ENCODE measurements around the gene HAND1.
A peak's percentile ranks its signal among the peaks of the same experiment; 100 is the strongest.

Gene HAND1

DNA sequence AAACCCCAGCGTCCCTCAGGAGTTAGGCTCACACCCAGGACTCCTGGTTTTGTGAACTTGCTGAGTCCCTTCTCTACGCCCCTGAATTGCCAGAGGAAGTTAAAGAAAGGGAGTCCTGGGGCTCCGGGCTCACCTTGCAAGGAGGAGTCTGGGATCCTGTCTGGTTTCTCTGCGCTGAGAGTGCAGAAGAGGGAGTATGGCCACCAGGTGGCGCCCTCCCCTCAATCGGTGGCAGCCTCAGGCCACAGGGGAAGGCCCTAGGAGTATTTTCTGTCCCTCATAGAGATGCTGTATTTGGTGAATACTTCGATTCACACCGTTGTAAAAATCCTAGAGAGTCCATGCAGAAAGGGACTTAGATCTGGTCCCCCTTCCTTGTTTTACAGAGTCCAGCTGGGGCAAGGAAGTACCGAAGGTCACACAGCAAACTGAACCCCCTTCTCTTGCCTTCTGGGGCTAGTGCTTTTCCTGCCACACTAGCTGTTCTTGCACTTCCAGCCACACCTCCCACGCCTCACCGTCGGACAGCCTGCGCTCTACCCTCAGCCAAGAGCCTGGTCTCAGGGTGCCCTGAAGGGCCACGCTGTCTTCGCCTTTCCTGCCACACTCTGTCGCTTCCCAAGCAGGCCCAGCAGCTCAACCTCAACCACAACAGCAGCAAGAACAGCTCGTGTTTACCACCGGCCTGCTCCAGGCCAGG, 10.2 kb downstream of the HAND1 start:
- Mint-ChIP-seq H3K27me3 (peaks cover 34 to 45% of the 10 kb centered on the region in 2 donors), H3K9me3 (no peaks in the 10 kb centered on the region), H3K36me3 (peaks cover 0 to 5% of the 10 kb centered on the region in 2 donors), H3K4me3 (no peak overlapping the region), H3K4me1 (peaks cover 0 to 4% of the 10 kb centered on the region in 2 donors), H3K27ac (no peak overlapping the region)
- peak; percentile 61 for DNase-seq
- peak; percentile 95 to 99 for ATAC-seq (replicated peaks)

GRCh38 chr5:154466671-154467070, 11.4 kb downstream of the HAND1 start:
- H3K4me3 Mint-ChIP-seq, result no peak overlapping the region
- H3K9me3 Mint-ChIP-seq, result no peaks in the 10 kb centered on the region
- H3K27ac Mint-ChIP-seq, result no peak overlapping the region
- peaks cover 0 to 5% of the 10 kb centered on the region in 2 donors for H3K36me3 Mint-ChIP-seq
- peaks cover 0 to 2% of the 10 kb centered on the region in 2 donors for H3K4me1 Mint-ChIP-seq
- no peak for DNase-seq
- H3K27me3 Mint-ChIP-seq, result peaks cover 30 to 38% of the 10 kb centered on the region in 2 donors
- no peak for ATAC-seq (replicated peaks)

DNA sequence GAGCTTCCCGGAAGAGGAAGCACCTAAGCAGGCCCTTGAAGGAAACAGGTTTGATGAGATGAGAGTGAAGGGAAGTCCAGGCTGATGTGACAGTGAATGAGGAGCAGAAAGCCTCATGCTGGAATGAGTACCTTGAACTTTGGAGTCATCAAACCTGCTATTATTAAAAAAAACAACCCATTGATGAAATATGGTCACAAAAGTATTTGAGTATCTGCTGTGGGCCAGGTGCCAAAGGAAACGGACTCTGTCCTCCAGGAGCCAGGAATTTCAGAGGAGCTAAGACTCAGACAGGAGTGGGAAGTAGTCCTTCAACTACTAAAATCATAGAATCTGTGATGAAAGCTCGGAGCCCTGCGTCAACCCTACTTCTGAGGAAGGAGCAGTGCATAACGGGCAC, 11.9 kb downstream of the HAND1 start:
- H3K4me3 Mint-ChIP-seq, result no peak overlapping the region
- DNase-seq, result no peak
- ATAC-seq (replicated peaks), result no peak

GRCh38 chr5:154465169-154465568, 12.9 kb downstream of the HAND1 start:
- peaks cover 15 to 23% of the 10 kb centered on the region in 2 donors for H3K27me3 Mint-ChIP-seq
- H3K4me3 Mint-ChIP-seq, result no peak overlapping the region

More for the DNA sequence above, 11.9 kb downstream of the HAND1 start:
- Mint-ChIP-seq H3K4me1 (peaks cover 0 to 4% of the 10 kb centered on the region in 2 donors), H3K27me3 (peaks cover 25 to 33% of the 10 kb centered on the region in 2 donors), H3K9me3 (no peaks in the 10 kb centered on the region), H3K27ac (no peak overlapping the region), H3K36me3 (peaks cover 0 to 5% of the 10 kb centered on the region in 2 donors)

DNA sequence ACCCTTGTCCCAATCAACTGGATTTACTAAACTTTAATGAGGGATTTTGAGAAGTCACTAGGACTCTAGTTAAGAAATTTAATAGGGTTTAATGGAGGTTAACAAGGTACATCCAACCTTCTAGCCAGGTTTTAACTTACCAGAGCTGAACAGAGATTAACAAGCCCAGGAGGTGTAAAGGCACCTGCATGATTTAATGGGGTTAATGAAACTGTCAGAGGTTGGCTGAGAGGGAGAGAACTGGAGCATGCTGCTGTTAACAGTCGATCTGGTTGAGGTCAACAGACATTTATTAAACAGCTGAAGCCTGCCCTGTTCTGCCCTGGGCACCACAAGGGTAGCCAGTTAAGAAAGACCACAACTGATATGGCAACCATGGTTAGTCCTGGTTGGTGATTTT, 13.6 kb downstream of the HAND1 start:
- Mint-ChIP-seq H3K9me3 (no peaks in the 10 kb centered on the region), H3K4me3 (no peak overlapping the region), H3K27me3 (peaks cover 11 to 18% of the 10 kb centered on the region in 2 donors), H3K27ac (no peak overlapping the region), H3K36me3 (peaks cover 5% of the 10 kb centered on the region in 2 donors), H3K4me1 (peaks cover 5 to 12% of the 10 kb centered on the region in 2 donors)
- ATAC-seq (replicated peaks) (no peak), DNase-seq (no peak)

More at GRCh38 chr5:154465169-154465568, 12.9 kb downstream of the HAND1 start:
- Mint-ChIP-seq H3K9me3 (no peaks in the 10 kb centered on the region), H3K4me1 (peaks cover 5 to 12% of the 10 kb centered on the region in 2 donors), H3K27ac (no peak overlapping the region), H3K36me3 (peaks cover 5% of the 10 kb centered on the region in 2 donors)
- ATAC-seq (replicated peaks) (no peak), DNase-seq (no peak)

DNA sequence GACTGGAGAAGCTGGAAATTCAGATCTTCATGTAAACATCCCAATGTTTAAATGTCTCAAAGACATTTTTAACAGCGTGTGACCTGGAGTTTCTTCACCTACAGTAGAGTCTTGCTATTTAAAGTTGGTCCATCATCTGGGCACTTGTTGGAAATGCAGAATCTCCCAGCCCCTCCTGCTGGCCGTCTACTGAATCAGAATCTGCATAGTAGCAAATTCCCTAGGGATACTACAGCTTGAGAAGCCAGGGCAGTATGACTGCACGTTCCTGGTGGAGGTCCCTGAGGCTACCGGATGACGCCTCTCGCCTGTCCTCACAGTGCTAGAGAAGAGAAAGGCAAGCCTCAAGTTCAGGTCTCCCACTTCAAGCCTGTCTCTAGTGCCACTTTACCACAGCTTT, 16.5 kb downstream of the HAND1 start:
- Mint-ChIP-seq H3K27ac (no peak overlapping the region), H3K4me1 (peaks cover 5 to 12% of the 10 kb centered on the region in 2 donors), H3K9me3 (no peaks in the 10 kb centered on the region), H3K27me3 (no peaks in the 10 kb centered on the region), H3K4me3 (no peak overlapping the region), H3K36me3 (peaks cover 13 to 17% of the 10 kb centered on the region in 2 donors)
- DNase-seq, result no peak
- no peak for ATAC-seq (replicated peaks)

GRCh38 chr5:154460172-154460571, 17.9 kb downstream of the HAND1 start:
- Mint-ChIP-seq H3K36me3 (peaks cover 20 to 26% of the 10 kb centered on the region in 2 donors), H3K27me3 (no peaks in the 10 kb centered on the region), H3K4me1 (peaks cover 5 to 12% of the 10 kb centered on the region in 2 donors), H3K4me3 (no peak overlapping the region), H3K27ac (no peak overlapping the region), H3K9me3 (no peaks in the 10 kb centered on the region)
- ATAC-seq (replicated peaks) (no peak), DNase-seq (no peak)

DNA sequence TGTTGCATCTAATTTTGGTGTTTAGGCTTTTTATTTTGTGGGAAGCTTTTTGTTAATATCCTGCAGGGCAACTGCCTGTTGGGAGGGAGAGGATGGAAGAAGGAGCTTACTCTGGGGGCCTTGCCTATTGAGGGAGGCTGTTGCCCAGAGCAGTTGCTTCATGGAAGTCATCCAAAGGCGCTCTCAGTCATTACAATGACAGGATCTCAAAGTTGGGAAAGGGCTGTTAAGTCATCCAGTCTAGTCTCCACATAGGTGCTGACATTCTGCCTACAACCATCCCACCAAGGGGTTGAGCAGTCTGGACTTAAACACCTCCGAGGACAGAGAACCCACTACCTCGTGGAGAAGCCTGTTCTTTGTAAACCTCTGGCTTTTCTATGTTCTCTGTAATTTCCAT, 19.0 kb downstream of the HAND1 start:
- no peaks in the 10 kb centered on the region for H3K9me3 Mint-ChIP-seq
- no peak overlapping the region for H3K4me3 Mint-ChIP-seq
- DNase-seq (no peak), ATAC-seq (replicated peaks) (no peak)
- H3K36me3 Mint-ChIP-seq, result peaks cover 28 to 31% of the 10 kb centered on the region in 2 donors
- H3K27me3 Mint-ChIP-seq, result no peaks in the 10 kb centered on the region
- peaks cover 5 to 12% of the 10 kb centered on the region in 2 donors for H3K4me1 Mint-ChIP-seq
- no peak overlapping the region for H3K27ac Mint-ChIP-seq

- Mint-ChIP-seq H3K36me3 (peaks cover 33 to 45% of the 10 kb centered on the region in 2 donors), H3K27me3 (no peaks in the 10 kb centered on the region), H3K4me1 (peaks cover 5 to 12% of the 10 kb centered on the region in 2 donors), H3K4me3 (no peak overlapping the region), H3K27ac (no peak overlapping the region), H3K9me3 (no peaks in the 10 kb centered on the region)
- ATAC-seq (replicated peaks) (no peak), DNase-seq (no peak)
Measured at GRCh38 chr5:154456540-154456939, 21.5 kb downstream of the HAND1 start.

GRCh38 chr5:154455585-154455984, 22.4 kb downstream of the HAND1 start:
- Mint-ChIP-seq H3K36me3 (peaks cover 37 to 44% of the 10 kb centered on the region in 2 donors), H3K4me1 (peaks cover 2 to 5% of the 10 kb centered on the region in 2 donors), H3K9me3 (no peaks in the 10 kb centered on the region), H3K27ac (no peak overlapping the region), H3K27me3 (no peaks in the 10 kb centered on the region), H3K4me3 (no peak overlapping the region)
- DNase-seq (no peak), ATAC-seq (replicated peaks) (no peak)

GRCh38 chr5:154451957-154452356, 26.1 kb downstream of the HAND1 start:
- H3K27ac Mint-ChIP-seq, result no peak overlapping the region
- H3K36me3 Mint-ChIP-seq, result peaks cover 31 to 37% of the 10 kb centered on the region in 2 donors
- no peak for DNase-seq
- H3K4me1 Mint-ChIP-seq, result peaks cover 7 to 28% of the 10 kb centered on the region in 2 donors
- no peak for ATAC-seq (replicated peaks)
- H3K9me3 Mint-ChIP-seq, result no peaks in the 10 kb centered on the region
- H3K27me3 Mint-ChIP-seq, result no peaks in the 10 kb centered on the region
- H3K4me3 Mint-ChIP-seq, result no peak overlapping the region

- Mint-ChIP-seq H3K4me1 (peaks cover 12 to 32% of the 10 kb centered on the region in 2 donors), H3K27ac (no peak overlapping the region), H3K9me3 (no peaks in the 10 kb centered on the region), H3K4me3 (no peak overlapping the region), H3K27me3 (no peaks in the 10 kb centered on the region), H3K36me3 (peaks cover 24 to 32% of the 10 kb centered on the region in 2 donors)
- DNase-seq (no peak), ATAC-seq (replicated peaks) (no peak)
Measured at GRCh38 chr5:154449786-154450185, 28.2 kb downstream of the HAND1 start.

DNA sequence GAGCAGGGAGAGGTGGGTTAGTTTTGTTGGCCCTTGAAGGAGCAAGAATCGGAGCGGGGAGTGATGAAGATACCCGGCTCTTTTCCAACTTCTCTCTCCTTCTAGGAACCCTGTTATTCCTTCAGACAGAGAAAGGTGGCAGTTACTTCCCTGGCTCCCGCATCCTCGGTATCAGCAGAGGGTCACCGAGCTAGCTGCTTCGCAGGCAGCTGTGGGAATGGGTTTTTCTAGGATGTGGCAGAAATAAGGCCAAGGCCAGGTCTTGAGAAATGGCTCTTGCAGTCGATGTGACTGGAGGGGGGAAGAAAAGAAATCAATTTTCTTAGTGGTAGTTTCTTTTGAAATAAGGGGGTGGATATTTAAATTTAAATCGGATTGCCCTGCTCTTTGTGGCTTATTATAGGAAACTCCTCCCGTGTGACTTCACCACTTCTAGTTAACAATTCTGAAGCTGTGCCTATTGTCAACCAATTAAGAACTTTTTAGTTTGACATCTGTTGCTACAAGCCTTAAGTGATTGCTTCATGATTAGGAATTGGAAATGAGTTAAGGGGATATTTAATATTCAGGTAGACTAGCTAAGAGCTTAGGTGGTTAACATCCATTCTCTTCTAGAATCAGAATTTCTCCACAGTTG, 30.8 kb downstream of the HAND1 start:
- Mint-ChIP-seq H3K9me3 (no peaks in the 10 kb centered on the region), H3K4me1 (peaks cover 17 to 38% of the 10 kb centered on the region in 2 donors), H3K27ac (peak overlapping the region; percentile 42), H3K36me3 (peaks cover 22 to 23% of the 10 kb centered on the region in 2 donors), H3K4me3 (peak overlapping the region; percentile 84 to 85), H3K27me3 (no peaks in the 10 kb centered on the region)
- DNase-seq (no peak), ATAC-seq (replicated peaks) (no peak)

GRCh38 chr5:154446195-154447088, 31.6 kb downstream of the HAND1 start:
- Mint-ChIP-seq H3K36me3 (peaks cover 25 to 27% of the 10 kb centered on the region in 2 donors), H3K27me3 (no peaks in the 10 kb centered on the region), H3K4me1 (peaks cover 18 to 41% of the 10 kb centered on the region in 2 donors), H3K4me3 (peak overlapping the region; percentile 84 to 85), H3K9me3 (no peaks in the 10 kb centered on the region), H3K27ac (peak overlapping the region; percentile 42)
- ATAC-seq (replicated peaks) (no peak), DNase-seq (peak; percentile 14)

Measured in stimulated activated naive B cell treated with anti-CD40 and anti-IgM and Interleukin-4, amounts not matched to agents 10 μg/mL and 1 μg/mL and 100 μg/mL, for 72 hours (primary cell).